HG03521 (cell line): ENCODE data around the gene DES.

Source experiments
- ATAC-seq: cut with Tn5 transposase; IDR thresholded peaks from one replicate; pipeline ENCODE4 v1.9.1; 2021; ENCODE audit warnings: mild to moderate bottlenecking, moderate library complexity; ENCODE audit not compliant: unreplicated experiment

Gene DES

GRCh38 chr2:219470429-219470828 lies 52.3 kb downstream of the DES start:
- no peak for ATAC-seq

- no peak for ATAC-seq
These were observed 53.5 kb downstream of the DES start for GRCh38 chr2:219471476-219472371.

- no peak for ATAC-seq
These were observed 54.5 kb downstream of the DES start for GRCh38 chr2:219472629-219473187.

DNA sequence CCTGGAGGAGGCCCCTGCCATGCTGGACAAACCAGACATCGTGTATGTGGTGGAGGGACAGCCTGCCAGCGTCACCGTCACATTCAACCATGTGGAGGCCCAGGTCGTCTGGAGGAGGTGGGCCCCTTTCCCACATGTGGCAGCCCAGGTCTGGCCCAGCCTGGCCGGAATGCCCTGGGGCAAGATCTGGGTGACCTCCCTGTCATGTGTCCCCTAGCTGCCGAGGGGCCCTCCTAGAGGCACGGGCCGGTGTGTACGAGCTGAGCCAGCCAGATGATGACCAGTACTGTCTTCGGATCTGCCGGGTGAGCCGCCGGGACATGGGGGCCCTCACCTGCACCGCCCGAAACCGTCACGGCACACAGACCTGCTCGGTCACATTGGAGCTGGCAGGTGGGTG lies 55.3 kb downstream of the DES start:
- ATAC-seq, result no peak

GRCh38 chr2:219474285-219475060 lies 56.3 kb downstream of the DES start:
- no peak for ATAC-seq

DNA sequence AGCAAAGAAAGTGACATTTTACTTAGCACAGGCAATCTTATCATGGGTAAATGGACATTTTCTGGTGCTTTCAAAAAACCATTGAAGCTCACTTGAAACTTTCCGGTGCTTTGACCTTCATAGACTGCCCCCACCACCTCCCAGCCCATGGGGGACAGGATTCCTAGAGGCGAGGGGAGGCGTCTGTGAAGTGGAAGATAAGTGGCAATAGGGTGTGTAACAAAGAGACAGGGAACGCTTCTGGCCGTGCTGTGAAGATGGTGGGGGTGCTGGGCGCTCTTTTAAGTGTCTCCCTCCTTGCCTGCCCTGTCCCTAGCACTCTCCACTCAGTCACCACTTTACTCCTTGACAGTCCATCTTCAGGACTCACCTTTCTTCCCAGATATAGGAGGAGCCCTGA lies 57.1 kb downstream of the DES start:
- no peak for ATAC-seq

- no peak for ATAC-seq
These were observed 57.8 kb downstream of the DES start for GRCh38 chr2:219475697-219476651.
